Measurements from ENCODE around the gene FOXD4L1.
"Not testable (repeated sequence)": the region's sequence is repeated elsewhere in the genome, so short reads cannot be mapped to it uniquely, and the experiment has no call there.

The FOXD4L1 gene

DNA sequence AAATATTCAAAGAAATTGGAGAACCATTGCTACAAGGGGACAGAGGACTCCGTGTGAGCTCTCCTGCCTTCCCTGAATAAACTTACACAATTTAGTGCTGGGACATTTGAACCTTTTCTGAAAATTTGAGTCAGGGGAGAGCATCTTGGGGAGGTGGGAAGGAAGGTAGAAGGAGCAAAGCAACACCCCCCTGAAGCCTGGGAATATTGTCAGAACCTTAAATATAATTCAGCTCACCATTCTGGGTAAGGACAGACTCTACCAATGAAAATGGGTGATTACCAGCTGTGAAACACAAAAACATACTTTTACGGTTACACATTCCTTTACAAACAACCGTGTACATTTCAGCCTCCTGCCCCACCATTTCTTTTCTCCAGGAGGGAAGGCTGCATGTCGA lies at the start of gene FOXD4L1:
Gene FOXD4L1 (plus strand): TSS at position 301 of the 400 bp plus-strand sequence. CDS start 592 bp downstream, outside the sequence.
- not testable (repeated sequence) for DNase-seq (ENCODE audit: low spot score)

DNA sequence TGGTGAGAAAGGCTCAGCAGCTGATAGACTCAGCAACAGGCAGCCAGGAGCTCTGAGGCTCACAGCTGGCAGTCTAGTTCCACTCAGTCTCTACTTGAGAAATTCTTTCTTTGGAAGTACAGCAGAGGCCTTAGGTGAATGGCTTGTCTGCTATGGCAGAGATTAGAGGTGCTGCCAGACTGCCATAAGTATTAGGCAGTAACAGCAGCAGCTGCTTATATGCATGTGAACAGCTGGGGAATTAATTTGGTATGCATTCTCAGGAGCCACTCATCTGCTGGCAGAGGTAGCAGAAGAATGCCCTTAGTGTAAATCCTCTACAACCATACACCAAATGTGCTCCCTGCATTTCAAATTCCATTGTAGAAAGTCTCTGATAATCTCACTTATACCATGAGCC lies 32.7 kb upstream of the FOXD4L1 start:
- not testable (repeated sequence) for DNase-seq (ENCODE audit: low spot score)

DNA sequence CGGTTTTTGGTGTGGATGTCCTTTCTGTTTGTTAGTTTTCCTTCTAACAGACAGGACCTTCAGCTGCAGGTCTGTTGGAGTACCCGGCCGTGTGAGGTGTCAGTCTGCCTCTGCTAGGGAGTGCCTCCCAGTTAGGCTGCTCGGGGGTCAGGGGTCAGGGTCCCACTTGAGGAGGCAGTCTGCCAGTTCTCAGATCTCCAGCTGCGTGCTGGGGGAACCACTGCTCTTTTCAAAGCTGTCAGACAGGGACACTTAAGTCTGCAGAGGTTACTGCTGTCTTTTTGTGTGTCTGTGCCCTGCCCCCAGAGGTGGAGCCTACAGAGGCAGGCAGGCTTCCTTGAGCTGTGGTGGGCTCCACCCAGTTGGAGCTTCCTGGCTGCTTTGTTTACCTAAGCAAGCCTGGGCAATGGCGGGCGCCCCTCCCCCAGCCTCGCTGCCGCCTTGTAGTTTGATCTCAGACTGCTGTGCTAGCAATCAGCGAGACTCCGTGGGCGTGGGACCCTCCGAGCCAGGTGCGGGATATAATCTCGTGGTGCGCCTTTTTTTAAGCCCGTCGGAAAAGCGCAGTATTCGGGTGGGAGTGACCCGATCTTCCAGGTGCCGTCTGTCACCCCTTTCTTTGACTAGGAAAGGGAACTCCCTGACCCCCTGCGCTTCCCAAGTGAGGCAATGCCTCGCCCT lies 21.6 kb upstream of the FOXD4L1 start:
- DNase-seq (ENCODE audit: low spot score): not testable (repeated sequence)

DNA sequence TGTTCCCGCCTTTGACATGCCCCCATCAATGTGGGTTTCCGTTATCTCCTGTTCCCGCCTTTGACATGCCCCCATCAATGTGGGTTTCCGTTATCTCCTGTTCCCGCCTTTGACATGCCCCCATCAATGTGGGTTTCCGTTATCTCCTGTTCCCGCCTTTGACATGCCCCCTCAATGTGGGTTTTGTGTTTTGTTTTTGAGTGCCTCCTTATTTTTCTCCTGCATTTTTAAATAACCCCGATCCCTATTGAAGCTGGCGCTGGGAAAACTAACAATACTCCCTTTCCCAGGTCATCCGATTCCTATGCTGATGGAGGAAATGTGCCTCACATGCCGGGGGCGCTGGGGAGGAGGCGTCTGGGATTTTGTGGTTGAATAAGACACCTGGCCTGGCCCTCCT lies 1.9 kb upstream of the FOXD4L1 start:
- not testable (repeated sequence) for DNase-seq (ENCODE audit: low spot score)

DNA sequence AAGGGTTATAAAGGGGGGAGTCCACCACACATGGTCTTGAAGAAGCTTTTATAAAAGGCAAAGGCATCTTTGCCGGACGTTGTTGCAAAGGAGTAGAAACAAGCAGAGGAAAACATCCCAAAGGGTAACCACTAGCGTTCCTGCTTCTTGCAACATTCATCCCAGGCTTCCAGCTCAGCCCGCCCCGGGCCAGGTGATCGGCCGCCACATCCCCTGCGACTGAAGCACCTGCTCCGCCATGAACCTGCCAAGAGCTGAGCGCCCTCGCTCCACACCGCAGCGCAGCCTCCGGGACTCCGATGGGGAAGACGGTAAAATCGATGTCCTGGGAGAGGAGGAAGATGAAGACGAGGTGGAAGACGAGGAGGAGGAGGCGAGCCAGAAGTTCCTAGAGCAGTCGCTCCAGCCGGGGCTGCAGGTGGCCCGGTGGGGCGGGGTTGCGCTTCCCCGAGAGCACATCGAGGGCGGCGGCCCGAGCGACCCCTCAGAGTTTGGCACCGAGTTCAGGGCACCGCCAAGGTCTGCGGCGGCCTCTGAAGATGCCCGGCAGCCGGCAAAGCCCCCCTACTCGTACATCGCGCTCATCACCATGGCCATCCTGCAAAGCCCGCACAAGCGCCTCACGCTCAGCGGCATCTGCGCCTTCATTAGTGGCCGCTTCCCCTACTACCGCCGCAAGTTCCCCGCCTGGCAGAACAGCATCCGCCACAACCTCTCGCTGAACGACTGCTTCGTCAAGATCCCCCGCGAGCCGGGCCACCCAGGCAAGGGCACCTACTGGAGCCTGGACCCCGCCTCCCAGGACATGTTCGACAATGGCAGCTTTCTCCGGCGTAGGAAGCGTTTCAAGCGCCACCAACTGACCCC lies 787 bp downstream of the FOXD4L1 start:
- not testable (repeated sequence) for DNase-seq (ENCODE audit: low spot score)

DNA sequence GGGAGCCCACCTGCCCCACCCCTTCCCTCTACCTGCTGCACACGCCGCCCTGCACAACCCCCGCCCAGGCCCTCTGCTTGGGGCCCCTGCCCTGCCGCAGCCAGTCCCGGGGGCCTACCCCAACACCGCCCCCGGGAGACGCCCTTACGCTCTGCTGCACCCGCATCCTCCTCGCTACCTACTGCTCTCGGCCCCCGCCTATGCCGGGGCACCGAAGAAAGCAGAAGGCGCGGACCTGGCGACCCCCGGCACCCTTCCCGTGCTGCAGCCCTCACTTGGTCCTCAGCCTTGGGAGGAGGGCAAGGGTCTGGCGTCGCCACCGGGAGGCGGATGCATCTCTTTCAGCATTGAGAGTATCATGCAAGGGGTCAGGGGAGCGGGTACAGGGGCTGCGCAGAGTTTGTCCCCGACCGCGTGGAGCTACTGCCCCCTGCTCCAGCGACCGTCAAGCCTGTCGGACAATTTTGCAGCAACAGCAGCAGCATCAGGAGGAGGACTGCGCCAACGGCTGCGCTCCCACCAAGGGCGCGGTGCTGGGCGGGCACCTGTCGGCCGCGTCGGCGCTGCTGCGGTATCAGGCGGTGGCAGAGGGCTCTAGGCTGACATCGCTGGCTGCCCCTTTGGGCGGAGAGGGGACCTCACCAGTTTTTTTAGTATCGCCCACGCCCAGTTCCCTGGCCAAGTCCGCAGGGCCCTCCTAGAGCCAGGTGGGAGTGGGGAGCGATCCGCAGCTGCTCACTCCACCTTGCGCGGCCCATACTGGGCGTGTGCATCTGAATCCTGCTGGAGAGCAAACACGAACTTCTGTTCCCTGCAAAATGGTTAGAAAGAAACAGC lies 1.6 kb downstream of the FOXD4L1 start:
- DNase-seq (ENCODE audit: low spot score): not testable (repeated sequence)

DNA sequence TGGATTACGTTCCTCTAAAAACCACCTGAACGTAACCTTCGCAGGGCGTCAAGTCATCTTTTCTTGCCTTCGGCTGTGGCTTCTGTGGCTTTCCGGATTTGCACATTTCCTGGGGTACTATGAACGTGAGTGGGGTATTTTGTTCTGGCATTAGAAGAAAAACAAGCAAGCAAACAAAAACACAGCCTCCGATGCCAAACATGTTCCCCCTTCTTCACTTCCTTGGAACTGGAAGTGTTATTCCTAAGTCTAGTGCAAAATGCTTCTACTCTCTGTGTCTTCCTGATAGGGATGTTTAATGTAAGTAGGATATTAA lies 2.2 kb downstream of the FOXD4L1 start:
- not testable (repeated sequence) for DNase-seq (ENCODE audit: low spot score)

DNA sequence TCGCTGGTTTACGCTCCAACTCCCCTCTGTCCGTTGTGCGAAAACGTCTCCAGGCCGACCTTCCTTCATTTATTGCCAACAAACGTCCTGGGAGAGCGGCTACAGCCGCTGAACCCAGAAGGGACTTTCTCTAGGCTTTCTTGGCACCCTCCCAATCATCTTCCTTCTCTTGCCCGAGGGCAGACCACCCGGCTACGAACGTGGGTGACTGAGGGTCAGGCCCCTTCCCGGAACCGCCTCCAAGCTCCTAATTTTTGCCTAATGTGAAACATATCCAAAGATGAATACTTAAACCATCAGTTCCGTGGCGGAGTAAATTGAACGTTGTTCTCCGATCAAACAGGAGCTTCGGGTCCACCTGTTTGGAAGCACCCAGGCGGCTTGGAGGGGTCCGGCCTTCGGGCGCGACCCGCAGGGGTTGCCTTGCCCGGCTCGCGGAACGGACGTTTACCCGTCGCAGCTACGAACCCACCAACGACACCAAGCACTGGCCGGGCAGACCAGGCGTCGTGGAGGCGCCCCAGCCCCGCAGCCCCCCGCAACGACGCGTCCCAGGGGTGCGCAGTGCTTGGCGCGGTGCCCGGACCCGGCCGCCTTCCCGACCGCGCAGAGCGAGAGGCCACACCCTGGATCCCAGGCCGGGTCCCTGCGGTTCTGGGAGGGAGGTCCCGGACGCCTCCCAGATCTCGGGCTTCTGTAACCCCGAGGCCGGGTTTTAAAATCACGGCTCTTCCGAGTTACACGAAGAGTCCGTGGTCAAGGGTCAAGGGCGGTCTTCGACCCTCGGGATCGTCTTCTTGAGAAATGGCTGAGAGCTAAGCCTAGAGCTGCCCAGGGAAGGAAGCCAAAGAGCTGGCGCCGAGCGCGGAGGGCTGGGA lies 4.0 kb downstream of the FOXD4L1 start:
- not testable (repeated sequence) for DNase-seq (ENCODE audit: low spot score)

DNA sequence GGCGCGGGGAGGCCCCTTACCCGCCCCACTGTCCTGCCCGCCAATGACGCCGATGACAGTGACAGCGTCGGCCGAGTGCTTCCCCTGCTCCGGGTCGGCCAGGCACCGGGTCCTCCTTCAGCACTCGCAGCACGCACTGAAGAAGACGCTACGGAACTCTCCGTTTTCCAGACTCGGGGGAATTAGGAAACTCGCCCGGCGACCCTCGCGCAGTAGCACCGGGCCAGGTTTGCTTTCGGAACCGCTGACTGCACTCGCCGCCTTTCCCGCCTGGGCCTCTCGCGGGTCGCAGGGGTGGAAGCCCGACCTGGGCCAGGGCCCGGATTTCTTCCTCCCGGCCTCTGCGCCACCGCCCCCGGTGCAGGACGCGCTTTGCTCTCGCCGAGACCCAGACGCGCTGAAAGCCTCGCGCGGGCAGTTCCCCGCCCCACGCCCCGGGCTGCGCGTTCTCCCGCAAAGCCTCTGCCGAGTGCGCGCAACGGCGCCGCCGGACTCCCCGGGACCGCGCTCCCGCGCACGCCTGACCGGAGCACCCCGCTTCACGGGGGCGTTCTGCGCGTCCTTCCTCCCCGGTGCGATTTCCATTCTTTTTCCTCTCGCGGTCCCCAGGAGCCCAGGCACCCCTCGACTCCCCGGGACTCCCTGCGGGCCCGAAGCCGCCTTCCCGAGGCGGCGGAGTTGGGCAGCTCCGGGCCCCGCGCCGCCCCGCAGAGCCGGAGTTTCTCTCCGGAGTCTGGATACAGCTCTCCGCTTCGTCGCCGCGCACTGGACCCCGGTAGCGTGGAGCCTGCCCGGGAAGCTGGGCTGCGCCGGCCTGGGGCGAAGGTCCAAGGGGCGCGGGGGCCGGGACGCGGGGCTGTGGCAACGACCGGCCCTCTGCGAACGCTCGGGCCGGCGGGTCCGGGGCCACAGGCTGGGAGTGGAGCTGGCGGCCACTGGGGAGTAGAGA lies 4.9 kb downstream of the FOXD4L1 start:
- not testable (repeated sequence) for DNase-seq (ENCODE audit: low spot score)

DNA sequence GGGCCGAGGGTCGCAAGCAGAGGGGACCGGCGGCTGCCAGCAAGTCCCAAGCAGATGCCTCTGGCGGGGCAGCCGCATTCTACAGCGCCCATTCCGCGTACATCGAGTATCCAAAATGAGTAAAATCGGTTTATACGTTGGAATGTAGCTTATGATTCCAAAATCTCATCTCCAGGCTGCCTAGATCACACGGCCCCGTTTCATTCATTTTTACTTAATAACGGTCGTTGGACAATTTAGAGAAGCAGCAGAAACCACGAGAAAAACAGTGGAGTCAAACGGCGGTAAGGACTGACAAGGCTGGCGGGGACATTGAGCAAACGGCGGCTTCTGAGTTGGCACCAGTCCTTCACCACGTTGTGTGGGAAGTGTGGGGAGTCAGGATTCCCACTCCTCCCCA lies 5.6 kb downstream of the FOXD4L1 start:
- DNase-seq (ENCODE audit: low spot score): not testable (repeated sequence)

DNA sequence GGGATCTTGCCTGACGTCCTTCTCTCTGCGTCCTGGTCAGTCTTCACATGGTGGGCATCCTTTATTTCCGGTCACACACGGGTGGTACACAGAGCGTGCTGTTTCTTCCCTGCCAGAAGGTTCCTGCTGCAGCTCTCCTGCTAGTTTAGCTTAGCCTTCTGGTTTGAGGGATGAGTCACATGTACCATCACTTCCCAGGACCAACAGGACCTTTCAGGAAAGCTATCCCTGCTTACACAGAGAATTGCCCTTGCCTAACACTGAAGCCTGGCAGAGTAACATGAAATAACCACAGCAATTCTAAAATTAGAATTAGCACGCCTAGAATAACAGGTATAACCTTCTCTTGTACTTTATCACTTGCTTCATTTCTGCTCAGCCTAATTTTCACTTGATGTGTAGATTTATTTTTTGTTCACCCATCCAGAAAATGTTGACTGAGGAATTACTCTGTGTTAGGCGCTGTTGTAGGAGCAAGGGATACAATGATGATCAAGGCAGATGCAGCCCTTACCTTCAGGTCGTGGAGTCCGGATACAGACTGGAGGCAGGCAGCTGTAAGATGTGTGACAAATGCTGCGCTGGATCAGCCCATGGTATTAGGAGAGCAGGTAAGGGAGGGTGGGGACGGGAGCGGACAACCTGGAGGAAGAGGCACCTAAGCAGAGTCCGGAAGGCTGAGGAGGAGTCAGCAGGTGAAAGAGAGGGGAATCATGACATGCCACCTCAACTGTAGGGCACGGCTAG lies 9.1 kb downstream of the FOXD4L1 start:
- not testable (repeated sequence) for DNase-seq (ENCODE audit: low spot score)

DNA sequence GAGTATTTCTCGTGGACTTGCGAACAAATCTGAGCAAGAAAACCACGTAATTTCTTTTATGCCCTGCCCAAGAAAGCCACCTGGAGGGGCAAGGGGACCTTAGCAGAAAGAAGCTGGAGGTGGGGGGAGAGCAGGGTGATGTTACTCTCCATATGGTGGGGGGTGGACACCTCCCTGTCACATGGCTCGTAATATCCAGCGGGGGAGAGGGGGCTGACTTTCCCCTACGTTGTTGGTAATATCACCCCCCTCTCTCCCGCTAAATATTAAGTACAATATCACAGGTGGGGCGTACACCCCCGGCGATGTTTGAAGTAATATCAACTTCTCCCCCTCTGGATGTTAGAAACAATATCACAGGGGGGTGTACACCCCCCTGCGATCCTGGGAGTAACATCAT lies 9.7 kb downstream of the FOXD4L1 start:
- DNase-seq (ENCODE audit: low spot score): not testable (repeated sequence)

DNA sequence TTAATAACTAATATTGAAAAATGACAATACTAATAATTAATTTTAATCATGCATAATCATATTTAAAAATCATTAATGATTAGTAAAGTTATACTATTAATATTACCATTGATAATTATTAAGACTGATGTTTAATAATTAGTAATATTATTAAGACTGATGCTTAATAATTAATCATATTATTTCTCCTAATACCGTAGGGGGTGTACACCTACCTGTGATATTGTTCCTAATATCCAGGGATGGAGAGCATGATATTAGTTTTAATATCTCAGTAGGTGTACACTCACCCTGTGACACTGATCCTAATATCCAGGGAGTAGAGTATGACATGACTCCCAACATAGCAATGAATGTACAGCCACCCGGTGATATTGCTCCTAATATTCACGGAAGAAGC lies 12.4 kb downstream of the FOXD4L1 start:
- not testable (repeated sequence) for DNase-seq (ENCODE audit: low spot score)

DNA sequence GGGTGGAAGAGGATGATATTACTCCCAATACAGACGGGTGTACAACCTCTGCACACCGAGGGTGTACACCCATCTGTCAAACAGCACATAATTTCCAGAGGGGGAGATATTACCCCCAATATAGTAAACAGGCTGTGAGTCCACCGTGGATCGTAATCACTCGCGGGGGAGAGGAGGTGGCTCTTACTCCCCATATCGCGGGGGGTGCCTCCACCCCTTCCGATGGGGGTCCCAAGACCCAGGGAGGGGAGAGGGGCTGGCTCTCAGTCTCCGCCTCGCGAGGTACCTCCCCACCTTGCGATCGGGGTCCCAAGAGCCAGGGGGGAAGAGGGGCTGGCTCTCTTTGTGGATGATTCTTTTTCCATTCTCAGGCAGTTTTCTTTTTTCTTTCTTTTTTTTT lies 13.4 kb downstream of the FOXD4L1 start:
- DNase-seq (ENCODE audit: low spot score): not testable (repeated sequence)

DNA sequence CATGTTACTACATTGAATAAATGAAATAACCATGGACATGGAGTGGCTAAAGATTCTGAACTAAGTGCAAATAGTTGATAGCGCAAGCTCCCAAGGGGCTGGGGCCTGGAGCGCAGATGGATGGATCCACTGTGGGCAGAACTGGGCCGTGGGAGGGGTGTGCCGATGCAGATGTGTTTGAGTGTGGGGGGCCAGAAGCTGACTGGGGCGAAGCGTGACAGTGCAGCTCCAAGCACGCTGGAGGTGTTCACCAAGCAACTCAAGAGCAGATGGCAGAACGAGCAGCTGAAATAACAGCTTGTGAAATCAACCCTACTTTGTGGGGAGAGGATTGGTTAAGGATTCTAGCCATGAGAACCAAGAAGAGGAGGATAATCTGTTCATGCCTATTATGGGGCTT lies 17.0 kb downstream of the FOXD4L1 start:
- DNase-seq (ENCODE audit: low spot score): not testable (repeated sequence)

DNA sequence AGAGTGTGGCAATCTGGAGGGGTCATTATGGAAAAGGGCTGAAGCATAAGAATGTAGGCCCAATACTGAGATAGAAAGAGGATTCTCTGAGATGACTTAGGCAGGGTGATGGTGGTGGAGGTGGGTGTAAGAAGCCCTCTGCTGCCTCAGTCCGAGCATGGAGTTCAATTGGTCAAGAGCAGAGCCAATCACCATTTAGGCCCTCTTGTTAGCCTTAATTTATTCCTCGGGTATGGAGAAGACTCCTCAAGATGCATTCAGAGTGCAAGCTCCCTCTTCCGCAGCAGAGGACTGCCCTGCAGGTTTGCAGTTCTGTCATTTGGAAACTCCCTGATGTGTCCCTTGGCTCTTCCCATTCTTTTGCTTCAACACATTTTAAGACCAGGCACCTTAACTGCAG lies 17.5 kb downstream of the FOXD4L1 start:
- DNase-seq (ENCODE audit: low spot score): not testable (repeated sequence)

DNA sequence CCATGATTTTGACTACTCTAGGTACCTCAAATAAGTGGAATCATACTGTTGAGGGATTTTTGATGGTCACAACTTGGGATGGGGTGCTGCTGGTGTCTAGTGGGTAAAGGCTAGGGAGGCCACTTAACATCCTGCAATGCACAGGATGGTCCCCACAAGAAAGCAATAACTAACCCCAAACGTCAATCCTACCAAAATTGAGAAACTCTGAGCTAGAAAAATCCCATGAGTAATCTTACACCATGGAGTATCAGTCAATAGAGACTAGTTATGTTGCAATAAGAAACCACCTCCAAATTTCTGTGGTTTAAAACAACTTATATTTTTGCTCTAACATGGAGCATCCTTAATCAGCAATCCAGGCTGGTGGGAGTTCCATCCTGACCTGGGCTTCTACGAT lies 18.6 kb downstream of the FOXD4L1 start:
- not testable (repeated sequence) for DNase-seq (ENCODE audit: low spot score)

DNA sequence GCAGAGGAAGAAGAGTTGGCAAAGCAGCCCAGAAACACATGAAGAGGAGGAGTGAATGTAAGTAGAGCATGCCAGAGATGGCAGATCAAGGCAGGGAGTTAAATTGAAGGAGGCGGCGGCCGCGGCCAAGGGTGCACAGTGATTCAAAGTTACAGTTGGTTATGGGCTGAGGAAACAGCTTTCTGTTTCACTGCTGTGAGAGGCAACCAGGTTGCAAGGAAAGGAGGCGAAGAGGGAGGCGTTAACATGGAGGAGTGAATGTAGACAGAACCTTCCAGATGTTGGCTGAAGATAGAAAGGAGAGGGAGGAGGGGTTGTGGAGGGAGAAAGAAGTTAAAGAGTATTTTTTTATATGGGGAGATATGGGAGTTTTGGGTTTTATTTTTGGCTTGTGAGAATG lies 22.4 kb downstream of the FOXD4L1 start:
- not testable (repeated sequence) for DNase-seq (ENCODE audit: low spot score)

DNA sequence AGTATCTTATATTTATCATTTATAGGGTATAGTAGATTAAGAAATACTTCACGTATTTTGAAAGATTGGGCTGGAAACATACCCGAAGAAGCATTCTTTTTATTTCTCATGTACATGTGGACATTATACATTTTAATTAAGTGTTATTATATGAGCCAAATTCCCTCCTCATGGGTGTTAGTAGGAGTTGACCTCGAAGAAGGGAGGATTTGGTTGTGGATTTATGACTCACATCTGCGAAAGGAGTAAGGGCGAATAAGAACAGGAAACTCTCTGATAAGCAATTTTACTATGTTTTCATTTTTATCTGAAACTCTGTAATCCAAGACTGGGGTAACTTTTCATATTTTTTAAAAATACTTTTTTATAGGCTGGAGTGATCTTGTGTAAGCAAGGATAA lies 23.0 kb downstream of the FOXD4L1 start:
- not testable (repeated sequence) for DNase-seq (ENCODE audit: low spot score)
